HG02763 (cell line): ENCODE results near the gene PAK1.
A peak's percentile ranks its signal among the peaks of the same experiment; 100 is the strongest.
"Not testable (repeated sequence)": the region's sequence is repeated elsewhere in the genome, so short reads cannot be mapped to it uniquely, and the experiment has no call there.

ENCODE experiments used
- ATAC-seq: cut with Tn5 transposase; IDR thresholded peaks from one replicate; pipeline ENCODE4 v1.9.1; 2021; ENCODE audit warnings: mild to moderate bottlenecking, moderate library complexity; ENCODE audit not compliant: unreplicated experiment

The PAK1 gene

GRCh38 chr11:77473801-77474683, at the start of gene PAK1:
PAK1 (minus strand) TSS chr11:77474094; CDS start chr11:77392520, 81,574 bp downstream.
- ATAC-seq, result peak; percentile 61

DNA sequence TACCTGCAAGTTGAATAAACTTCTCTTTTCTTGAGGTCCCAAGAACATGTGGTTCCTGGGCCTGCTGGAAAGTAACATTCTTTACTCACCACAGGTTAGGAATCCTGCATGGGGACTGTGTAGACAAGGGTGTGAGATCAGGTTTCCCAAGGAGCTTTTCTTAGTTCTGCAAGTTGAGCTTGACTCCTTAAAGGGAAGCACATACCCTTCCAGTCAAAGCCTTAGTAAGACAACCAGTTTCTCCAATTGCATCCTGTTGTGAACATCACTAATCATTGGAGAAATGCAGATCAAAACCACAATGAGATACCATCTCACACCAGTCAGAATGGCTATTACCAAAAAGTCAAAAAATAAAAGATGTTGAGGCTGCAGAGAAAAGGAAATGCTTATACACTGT, 48.3 kb upstream of the PAK1 start:
- no peak for ATAC-seq

DNA sequence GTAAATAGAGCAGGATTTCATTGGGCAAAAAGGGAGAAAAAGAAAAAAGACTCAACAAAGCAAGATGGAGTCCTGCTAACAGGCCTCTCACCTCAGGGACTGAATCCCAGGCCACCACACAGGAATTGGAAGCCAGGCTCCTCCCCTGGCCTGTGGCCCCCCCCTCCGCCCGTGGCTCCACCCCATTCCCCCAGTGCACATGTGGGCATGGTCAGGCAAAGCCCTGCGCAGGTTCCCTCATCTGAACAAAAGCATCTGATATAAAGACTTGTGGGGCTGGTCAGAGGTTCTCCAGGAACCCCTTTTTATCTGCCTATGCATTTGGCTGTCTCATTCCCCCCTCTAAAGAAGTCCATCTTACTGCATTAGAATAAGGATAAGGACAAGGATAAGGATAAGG, 46.0 kb upstream of the PAK1 start:
- no peak for ATAC-seq

GRCh38 chr11:77518471-77518870, 44.6 kb upstream of the PAK1 start:
- ATAC-seq, result no peak

GRCh38 chr11:77517753-77518152, 43.9 kb upstream of the PAK1 start:
- ATAC-seq, result no peak

- no peak for ATAC-seq
These were observed 43.3 kb upstream of the PAK1 start for GRCh38 chr11:77517226-77517625.

DNA sequence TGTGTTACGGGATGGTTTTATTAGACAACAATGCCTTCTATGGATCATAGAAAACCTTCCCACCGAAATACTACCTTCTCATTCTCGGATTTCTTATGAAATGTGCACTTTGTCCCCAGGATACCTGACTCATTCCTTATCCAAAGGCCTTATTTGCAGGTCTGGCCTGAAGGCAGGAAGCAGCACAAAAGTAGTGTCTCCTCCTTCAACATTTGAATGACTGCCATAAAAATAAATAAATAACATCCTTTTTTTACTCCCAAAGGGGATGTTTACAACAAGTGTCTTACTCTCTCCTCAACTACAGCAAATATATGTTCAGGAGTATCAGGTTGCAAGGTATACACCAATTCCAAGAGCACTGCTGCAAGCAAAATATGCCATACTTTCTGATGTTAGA, 41.6 kb upstream of the PAK1 start:
- no peak for ATAC-seq

- no peak for ATAC-seq
These were observed 41.2 kb upstream of the PAK1 start for GRCh38 chr11:77515063-77515462.

- ATAC-seq, result no peak
These were observed 38.2 kb upstream of the PAK1 start for GRCh38 chr11:77512092-77512491.

DNA sequence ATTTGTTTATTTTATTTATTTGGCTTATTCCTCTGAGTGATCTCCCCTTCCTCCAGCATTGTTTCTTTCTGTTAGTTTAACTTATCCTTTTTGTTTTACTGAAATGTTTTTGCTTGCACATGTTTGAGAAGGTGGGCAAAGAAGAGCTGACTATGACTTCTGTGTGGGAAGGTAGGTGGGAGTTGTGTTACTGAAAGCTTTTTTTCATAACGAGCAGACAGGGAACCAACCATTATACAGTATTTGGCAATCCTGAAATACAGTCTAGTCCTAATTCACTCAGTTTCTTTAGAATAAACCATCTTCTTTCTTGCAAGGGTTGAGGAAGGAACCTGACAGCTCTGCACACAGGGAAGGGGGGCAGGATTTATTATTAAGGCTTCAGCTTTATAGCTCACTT, 37.0 kb upstream of the PAK1 start:
- no peak for ATAC-seq

- no peak for ATAC-seq
These were observed 36.2 kb upstream of the PAK1 start for GRCh38 chr11:77510095-77510494.

GRCh38 chr11:77508019-77508418, 34.1 kb upstream of the PAK1 start:
- ATAC-seq, result no peak

DNA sequence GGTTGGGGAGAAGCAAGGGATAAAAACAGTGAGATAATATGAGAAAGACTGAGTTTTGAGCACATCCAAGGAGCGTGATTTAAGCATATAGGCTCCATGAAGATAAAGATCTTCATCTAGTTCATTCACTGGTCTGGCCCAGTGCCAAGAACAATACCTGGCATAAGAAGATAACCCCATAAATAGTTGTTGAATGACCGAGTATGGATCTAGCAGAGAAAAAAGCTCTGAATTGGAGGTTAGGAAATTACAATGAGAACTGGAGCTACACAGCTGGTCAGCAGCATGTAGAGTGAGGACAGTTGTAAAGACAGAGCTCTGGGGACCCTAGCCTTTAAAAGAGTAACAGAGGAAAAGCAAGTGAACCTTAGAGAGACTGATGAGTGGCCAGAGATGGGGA, 33.0 kb upstream of the PAK1 start:
- no peak for ATAC-seq

DNA sequence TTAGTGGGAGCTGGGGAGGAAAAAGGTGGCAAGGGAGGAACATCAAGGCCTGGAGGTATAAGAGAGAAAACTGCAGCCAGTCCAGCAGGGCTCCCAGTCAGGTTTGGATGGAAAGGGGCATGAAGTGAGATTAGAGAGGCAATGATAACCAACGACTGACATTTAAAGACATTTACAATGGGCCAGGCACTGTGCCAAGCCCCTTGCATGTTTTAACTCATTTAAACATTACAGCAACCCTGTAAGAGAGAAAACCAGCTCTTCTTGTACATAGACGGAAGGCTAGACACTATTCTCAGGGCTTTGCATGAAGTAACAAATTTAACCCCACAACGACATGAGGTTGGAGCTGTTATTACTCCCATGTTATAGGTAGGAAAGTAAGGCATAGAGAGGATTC, 32.1 kb upstream of the PAK1 start:
- ATAC-seq, result no peak

DNA sequence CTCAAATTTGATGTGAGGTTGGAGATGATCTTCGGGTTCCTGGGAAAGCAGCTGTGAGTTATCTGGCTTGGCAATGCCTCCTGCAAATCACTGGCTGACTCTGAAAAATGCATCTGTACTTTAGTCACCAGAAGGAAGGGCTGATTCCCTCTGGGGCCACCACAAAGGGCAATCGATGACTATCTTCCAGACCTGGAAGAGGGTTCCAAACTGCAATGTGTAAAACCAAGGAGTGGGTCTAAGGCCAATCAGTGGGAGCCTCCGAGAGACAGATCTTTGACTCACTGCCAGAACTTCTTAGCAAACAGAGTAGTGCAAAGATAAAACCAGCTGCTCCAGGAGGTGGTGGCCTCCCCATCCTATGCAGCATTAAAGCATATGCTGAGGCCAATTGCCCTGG, 29.1 kb upstream of the PAK1 start:
- ATAC-seq, result no peak

GRCh38 chr11:77502346-77502905, 28.5 kb upstream of the PAK1 start:
- ATAC-seq, result no peak

- ATAC-seq, result no peak
These were observed 27.9 kb upstream of the PAK1 start for GRCh38 chr11:77501758-77502157.

DNA sequence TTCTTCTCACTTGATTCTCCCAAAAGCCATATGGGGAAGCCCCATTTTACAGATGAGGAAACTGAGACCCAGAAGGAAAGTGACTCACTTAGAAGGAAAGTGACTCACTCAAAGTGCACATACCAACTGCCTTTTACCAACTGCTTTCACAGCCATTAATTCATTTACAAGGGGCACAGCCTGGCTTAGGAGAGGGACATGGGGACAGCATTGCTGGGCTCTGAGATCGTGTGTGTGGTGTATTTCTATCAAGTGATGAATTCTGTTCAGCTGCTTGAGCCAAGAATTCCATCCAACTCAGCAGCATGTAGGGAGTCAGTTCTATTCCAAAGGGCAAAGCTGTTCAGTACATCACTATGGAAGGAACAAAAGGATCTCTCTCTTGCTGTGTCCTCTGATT, 23.5 kb upstream of the PAK1 start:
- no peak for ATAC-seq

DNA sequence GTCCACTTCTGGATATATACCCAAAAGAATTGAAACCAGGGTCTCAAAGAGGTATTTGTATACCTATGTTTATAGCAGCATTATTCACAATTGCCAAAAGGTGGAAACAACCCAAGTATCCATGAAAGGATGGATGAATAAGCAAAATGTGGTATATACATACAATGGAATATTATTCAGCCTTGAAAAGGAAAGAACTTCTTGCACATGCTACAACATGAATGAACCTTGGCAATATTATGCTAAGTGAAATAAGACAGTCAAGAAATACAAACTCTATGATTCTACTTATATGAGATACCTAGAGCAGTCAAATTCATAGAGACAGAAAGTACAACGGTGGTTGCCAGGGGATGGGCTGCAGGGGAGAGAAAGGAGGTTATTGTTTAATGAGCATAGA, 21.6 kb upstream of the PAK1 start:
- no peak for ATAC-seq

DNA sequence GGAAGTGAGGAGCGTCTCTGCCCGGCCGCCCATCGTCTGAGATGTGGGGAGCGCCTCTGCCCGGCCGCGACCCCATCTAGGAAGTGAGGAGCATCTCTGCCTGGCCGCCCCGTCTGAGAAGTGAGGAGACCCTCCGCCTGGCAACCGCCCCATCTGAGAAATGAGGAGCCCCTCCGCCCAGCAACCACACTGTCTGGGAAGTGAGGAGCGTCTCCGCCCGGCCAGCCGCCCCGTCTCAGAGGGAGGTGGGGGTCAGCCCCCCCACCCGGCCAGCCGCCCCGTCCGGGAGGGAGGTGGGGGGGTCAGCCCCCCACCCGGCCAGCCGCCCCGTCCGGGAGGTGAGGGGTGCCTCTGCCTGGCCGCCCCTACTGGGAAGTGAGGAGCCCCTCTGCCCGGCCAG, 16.1 kb upstream of the PAK1 start:
- not testable (repeated sequence) for ATAC-seq

DNA sequence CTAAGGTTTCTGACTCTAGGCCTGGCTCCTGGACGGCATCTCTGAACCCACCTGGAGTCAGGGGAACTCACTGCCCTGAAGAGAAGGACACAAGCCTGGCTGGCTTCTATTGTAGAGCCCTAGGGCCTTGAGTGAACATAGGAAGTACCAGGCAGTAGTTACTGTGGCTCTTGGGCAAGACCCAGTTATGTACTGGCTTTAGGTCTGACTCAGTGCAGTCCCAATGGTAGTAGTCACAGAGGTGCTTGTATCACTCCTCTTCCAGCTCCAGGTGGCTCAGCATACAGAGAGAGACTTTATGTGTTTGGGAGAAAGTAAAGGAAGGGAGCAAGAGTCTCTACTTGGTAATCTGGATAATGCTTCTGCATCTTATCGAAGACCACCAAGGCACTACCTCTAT, 13.9 kb upstream of the PAK1 start:
- ATAC-seq, result no peak

DNA sequence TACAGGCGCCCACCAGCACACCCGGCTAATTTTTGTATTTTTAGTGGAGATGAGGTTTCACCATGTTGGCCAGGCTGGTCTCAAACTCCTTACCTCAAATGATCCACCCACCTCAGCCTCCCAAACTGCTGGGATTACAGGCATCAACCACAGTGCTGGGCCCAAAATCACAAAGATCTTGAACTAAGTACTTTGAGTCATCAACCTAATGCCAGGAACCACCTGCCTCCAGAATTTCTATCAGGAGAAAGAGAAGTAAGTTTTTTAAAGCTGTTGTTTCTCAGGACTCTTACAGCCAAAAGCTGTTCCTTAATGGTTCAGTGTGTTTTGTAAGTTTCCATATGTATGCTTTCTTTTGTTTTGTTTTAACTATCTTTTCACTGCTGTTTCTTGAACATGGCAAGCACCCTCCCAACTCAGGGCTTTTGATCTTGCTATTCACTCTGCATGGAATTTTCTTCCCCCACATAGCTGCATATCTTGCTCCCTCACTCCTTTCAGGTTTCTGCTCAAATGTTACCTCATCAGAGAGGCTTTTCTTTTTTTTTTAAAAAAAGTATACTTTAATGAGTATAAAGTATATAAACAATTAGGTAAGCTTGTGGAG, 6.0 kb upstream of the PAK1 start:
- no peak for ATAC-seq
